HepG2 (cell line): ENCODE results near the gene MTRR.

ENCODE experiments used
- POLR2AphosphoS5 ChIP-seq: IDR thresholded peaks from 2 replicates; pipeline ENCODE4 v1.6.1; 2012; ENCODE audit warnings: low read depth, low read length
- ZNF709 ChIP-seq: sonication (generic); formaldehyde crosslinking; IDR thresholded peaks from 2 replicates; pipeline ENCODE4 v1.5.0; 2020; ENCODE audit warnings: mild to moderate bottlenecking, missing genetic modification reagents

- TF ChIP-seq POLR2AphosphoS5 (no peak), ZNF709 (no peak)
These were observed 10.9 kb upstream of the MTRR start for GRCh38 chr5:7857926-7858632.
